PC-3 (cell line): ENCODE results near the gene DLGAP1. TPM values are rescaled to one million over a fixed set of nuclear protein-coding genes. Genes with fewer than 3 reads are reported as not detected.

Experiments
- ATAC-seq: fragments of 200-7000 bp; cut with Tn5 transposase; 2 replicates; pipeline ENCODE4 v1.9.1; 2020; ENCODE audit warnings: mild to moderate bottlenecking, moderate library complexity
- BruUV-seq: library from RNA; stranded (reverse); fragments of 400-500 nt; replicated peaks from 2 replicates; lab custom pipeline; 2021; lab: Mats Ljungman, UMichigan
- CTCF ChIA-PET: fragments of 300-600 bp; sonication (Branson Sonifier 250); formaldehyde crosslinking; loops from one replicate; lab custom pipeline; 2022; ENCODE audit warnings: antibody characterized with exemption; lab: Charles Lee
- POLR2A ChIA-PET: fragments of 300-600 bp; sonication (Branson Sonifier 250); formaldehyde crosslinking; loops from one replicate; lab custom pipeline; 2022; ENCODE audit warnings: antibody characterized with exemption; ENCODE audit not compliant: unreplicated experiment; lab: Charles Lee
- DNase-seq: peaks from one replicate; pipeline ENCODE4 v3.0.0-alpha.2; 2015
- H2AFZ ChIP-seq: fragments of 300-600 bp; sonication (generic); 2 replicates; pipeline ENCODE4 v1.6.0; 2016; ENCODE audit warnings: antibody characterized with exemption, low read length
- H3F3A ChIP-seq: fragments of 300-600 bp; sonication (generic); one replicate; pipeline ENCODE4 v1.6.0; 2017; ENCODE audit warnings: antibody characterized with exemption, low read length, control low read depth, mild to moderate bottlenecking; ENCODE audit not compliant: unreplicated experiment
- H3K27ac ChIP-seq: fragments of 300-600 bp; sonication (generic); 2 replicates; pipeline ENCODE4 v1.5.1; 2016; ENCODE audit warnings: mild to moderate bottlenecking, low read length
- H3K27me3 ChIP-seq: fragments of 300-600 bp; sonication (generic); 2 replicates; pipeline ENCODE4 v1.6.1; 2016; ENCODE audit warnings: low read length, mixed read lengths
- H3K36me3 ChIP-seq: fragments of 300-600 bp; sonication (generic); 2 replicates; pipeline ENCODE4 v1.6.1; 2016; ENCODE audit warnings: low read depth, mixed run types, low read length, mixed read lengths
- H3K4me1 ChIP-seq: fragments of 300-600 bp; sonication (generic); 2 replicates; pipeline ENCODE4 v1.5.1; 2016; ENCODE audit warnings: low read length; ENCODE audit not compliant: insufficient read depth
- H3K4me2 ChIP-seq: fragments of 300-600 bp; sonication (generic); 2 replicates; pipeline ENCODE4 v1.6.0; 2016; ENCODE audit warnings: low read length
- H3K4me3 ChIP-seq: fragments of 300-600 bp; sonication (generic); 2 replicates; pipeline ENCODE4 v1.5.1; 2016; ENCODE audit warnings: mild to moderate bottlenecking, low read length, mixed read lengths
- H3K79me2 ChIP-seq: fragments of 300-600 bp; sonication (generic); 2 replicates; pipeline ENCODE4 v1.6.1; 2017; ENCODE audit warnings: low read length, mixed read lengths
- H3K9ac ChIP-seq: fragments of 300-600 bp; sonication (generic); 2 replicates; pipeline ENCODE4 v1.6.0; 2016; ENCODE audit warnings: mild to moderate bottlenecking, low read length
- H3K9me2 ChIP-seq: fragments of 300-600 bp; sonication (generic); replicated peaks from 2 replicates; pipeline ENCODE4 v1.6.1; 2016; ENCODE audit warnings: mixed run types, low read length, mixed read lengths
- H3K9me3 ChIP-seq: fragments of 300-600 bp; sonication (generic); 2 replicates; pipeline ENCODE4 v1.6.1; 2016; ENCODE audit warnings: low read length, mixed read lengths
- H4K20me1 ChIP-seq: fragments of 300-600 bp; sonication (generic); 2 replicates; pipeline ENCODE4 v1.6.1; 2016; ENCODE audit warnings: low read length, mixed read lengths
- CTCF ChIP-seq: fragments of 300-600 bp; sonication (generic); conservative IDR thresholded peaks from 2 replicates; pipeline ENCODE4 v1.5.1; 2017; ENCODE audit warnings: antibody characterized with exemption, low read depth, mild to moderate bottlenecking, low read length
- EZH2 ChIP-seq: fragments of 300-600 bp; sonication (generic); IDR thresholded peaks from one replicate; pipeline ENCODE4 v1.6.1; 2017; ENCODE audit warnings: antibody characterized with exemption, mild to moderate bottlenecking, low read length; ENCODE audit not compliant: unreplicated experiment
- EZH2phosphoT487 ChIP-seq: fragments of 300-600 bp; sonication (generic); IDR thresholded peaks from 2 replicates; pipeline ENCODE4 v1.6.1; 2018; ENCODE audit warnings: mild to moderate bottlenecking, antibody characterized with exemption, low read length, borderline replicate concordance
- intact Hi-C: fragments of 100-400 bp; cut with micrococcal nuclease; formaldehyde crosslinking; loops from 2 replicates; pipeline ENCODE4 v1.9.0; 2023
- total RNA-seq: library from RNA; depleted of rRNA; stranded (reverse); fragments of >200 nt; gene quantifications from 2 replicates; pipeline ENCODE4 v1.2.3, GENCODE V29; 2014

Gene DLGAP1
- total RNA-seq, 1 experiment from 2014 or later = not detected

- Histone ChIP-seq H3K4me1 (no peaks in the 10 kb centered on the region), H3K9me3 (peaks cover 14% of the 10 kb centered on the region; the same call in 1 of the 2 replicates), H3K9ac (no peak overlapping the region), H3K27ac (no peak overlapping the region), H3K79me2 (no peaks in the 10 kb centered on the region), H3F3A (no peaks in the 10 kb centered on the region), H3K9me2 (no peaks in the 10 kb centered on the region), H3K4me3 (no peak overlapping the region), H2AFZ (no peak overlapping the region), H3K36me3 (no peaks in the 10 kb centered on the region), H4K20me1 (no peaks in the 10 kb centered on the region), H3K27me3 (no peaks in the 10 kb centered on the region), H3K4me2 (no peak overlapping the region)
- ATAC-seq (no peak), DNase-seq (no peak)
- POLR2A ChIA-PET = no interaction called here
- intact Hi-C loops = no loop called here
- TF ChIP-seq EZH2 (no peak), CTCF (no peak), EZH2phosphoT487 (no peak)
- no TSS peak for BruUV-seq
- CTCF ChIA-PET = no interaction called here
Measured at GRCh38 chr18:4430836-4431235, 24.3 kb downstream of the DLGAP1 start.

- no peaks in the 10 kb centered on the region for H3K36me3 ChIP-seq
- H3K9me2 ChIP-seq = no peaks in the 10 kb centered on the region
- H3K9me3 ChIP-seq = peaks cover 12% of the 10 kb centered on the region; the same call in 1 of the 2 replicates
- H4K20me1 ChIP-seq = no peaks in the 10 kb centered on the region
- H3K27ac ChIP-seq = no peak overlapping the region
- CTCF ChIA-PET = no interaction called here
- no peaks in the 10 kb centered on the region for H3K79me2 ChIP-seq
- no peak overlapping the region for H2AFZ ChIP-seq
- H3K4me2 ChIP-seq = no peak overlapping the region
- intact Hi-C loops = no loop called here
- H3K4me3 ChIP-seq = no peak overlapping the region
- DNase-seq (no peak), ATAC-seq (no peak)
- no peaks in the 10 kb centered on the region for H3K4me1 ChIP-seq
- POLR2A ChIA-PET = no interaction called here
- H3F3A ChIP-seq = no peaks in the 10 kb centered on the region
- no peak overlapping the region for H3K9ac ChIP-seq
- no peaks in the 10 kb centered on the region for H3K27me3 ChIP-seq
- BruUV-seq = no TSS peak
- TF ChIP-seq CTCF (no peak), EZH2phosphoT487 (no peak), EZH2 (no peak)
Measured at GRCh38 chr18:4417714-4418113, 37.4 kb downstream of the DLGAP1 start.

GRCh38 chr18:4416976-4417375 is 38.1 kb downstream of the DLGAP1 start:
- Histone ChIP-seq H3K79me2 (no peaks in the 10 kb centered on the region), H3K4me2 (no peak overlapping the region), H3K9ac (no peak overlapping the region), H3K9me3 (peaks cover 12% of the 10 kb centered on the region; the same call in 1 of the 2 replicates), H4K20me1 (no peaks in the 10 kb centered on the region), H3K4me3 (no peak overlapping the region), H3K27ac (no peak overlapping the region), H3K9me2 (no peaks in the 10 kb centered on the region), H3K27me3 (no peaks in the 10 kb centered on the region), H3K36me3 (no peaks in the 10 kb centered on the region), H2AFZ (no peak overlapping the region), H3F3A (no peaks in the 10 kb centered on the region), H3K4me1 (no peaks in the 10 kb centered on the region)
- TF ChIP-seq EZH2phosphoT487 = no peak
- TF ChIP-seq CTCF = no peak
- no peak for TF ChIP-seq EZH2
- no TSS peak for BruUV-seq
- ChIA-PET POLR2A (no interaction called here), CTCF (no interaction called here)
- DNase-seq (no peak), ATAC-seq (no peak)
- intact Hi-C loops = no loop called here
